ENCODE data around the gene NSMCE3.

NSMCE3 gene

GRCh38 chr15:29269485-29270168 lies at the start of gene NSMCE3:
Gene NSMCE3 (minus strand): TSS chr15:29269822. CDS start chr15:29269705, 117 bp downstream.
- peak; percentile 18 for DNase-seq

DNA sequence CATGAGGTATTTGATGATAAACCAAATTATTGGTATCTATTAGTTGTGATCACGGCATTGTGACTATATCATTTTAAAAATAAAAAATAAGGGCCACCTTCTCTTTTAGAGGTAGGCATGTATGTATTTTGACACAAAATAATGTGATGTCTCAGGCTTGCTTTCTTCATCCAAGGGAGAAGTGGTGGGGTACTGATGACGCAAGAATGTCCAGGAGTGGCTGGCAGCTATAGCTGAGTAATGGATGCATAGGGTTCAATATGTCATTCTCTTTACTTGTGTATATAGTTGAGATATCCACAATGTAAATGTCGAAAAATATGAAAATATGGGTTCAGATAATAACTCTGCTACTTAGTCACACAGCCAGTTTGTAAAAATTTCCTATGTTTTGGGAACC lies 46.8 kb upstream of the NSMCE3 start:
- DNase-seq = no peak

- DNase-seq = no peak
These were observed 42.8 kb upstream of the NSMCE3 start for GRCh38 chr15:29312387-29312786.

- DNase-seq = no peak
These were observed 42.1 kb upstream of the NSMCE3 start for GRCh38 chr15:29311696-29312095.

- DNase-seq = no peak
These were observed 39.5 kb upstream of the NSMCE3 start for GRCh38 chr15:29309139-29309538.

DNA sequence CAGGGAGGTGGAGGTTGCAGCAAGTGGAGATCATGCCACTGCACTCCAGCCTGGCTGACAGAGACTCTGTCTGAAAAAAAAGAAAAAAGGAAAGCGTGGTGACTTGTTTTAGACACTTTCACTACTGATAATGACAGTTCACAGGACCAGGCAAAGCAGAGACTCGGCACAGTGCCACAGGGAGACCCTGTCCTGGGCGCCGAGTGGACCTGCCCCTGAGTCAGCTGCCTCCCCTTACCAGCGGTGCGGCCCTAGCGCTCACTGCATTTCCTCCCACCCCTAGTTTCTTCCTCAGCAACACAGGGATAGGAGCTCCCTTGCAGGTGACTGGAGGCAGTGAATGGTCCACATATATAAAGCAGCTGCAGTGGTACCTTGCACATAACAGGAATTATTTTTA lies 38.7 kb upstream of the NSMCE3 start:
- no peak for DNase-seq

DNA sequence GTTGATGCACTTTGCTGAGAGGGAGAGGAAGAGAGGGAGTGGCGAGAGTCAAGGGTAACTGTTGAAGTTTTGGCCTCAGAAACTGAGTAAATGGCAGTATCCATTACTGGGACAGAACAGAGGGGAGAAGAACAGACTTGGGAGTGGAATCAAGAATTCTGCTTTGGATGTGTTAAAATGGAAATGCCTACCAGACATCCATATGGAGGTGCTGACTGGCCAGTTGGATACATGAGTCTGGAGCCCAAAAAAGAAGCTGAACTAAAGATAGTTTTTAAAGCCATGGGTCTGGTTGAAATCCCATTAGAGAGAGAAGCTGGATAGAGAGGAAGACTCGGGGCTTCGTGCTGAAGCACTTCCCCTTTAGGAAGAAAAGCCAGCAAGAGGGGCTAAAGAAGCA lies 35.9 kb upstream of the NSMCE3 start:
- no peak for DNase-seq

- no peak for DNase-seq
These were observed 33.2 kb upstream of the NSMCE3 start for GRCh38 chr15:29302871-29303270.

DNA sequence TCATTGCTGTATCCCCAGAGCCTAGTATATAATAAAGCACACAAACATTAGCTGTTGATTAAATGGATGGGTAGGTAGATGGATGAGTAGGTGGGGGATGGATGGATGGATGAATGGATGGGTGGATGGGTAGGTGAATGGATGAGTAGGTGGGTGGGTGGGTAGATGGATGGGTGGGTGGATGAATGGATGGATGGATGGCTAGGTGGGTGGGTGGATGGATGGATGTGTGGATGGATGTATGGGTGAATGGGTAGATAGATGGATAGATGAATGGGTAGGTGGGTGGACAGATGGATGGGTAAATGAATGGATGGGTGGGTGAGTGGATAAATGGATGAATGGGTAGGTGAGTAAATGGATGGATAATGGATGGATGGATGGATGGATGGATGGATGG lies 30.2 kb upstream of the NSMCE3 start:
- no peak for DNase-seq

- no peak for DNase-seq
These were observed 29.7 kb upstream of the NSMCE3 start for GRCh38 chr15:29299331-29299730.

DNA sequence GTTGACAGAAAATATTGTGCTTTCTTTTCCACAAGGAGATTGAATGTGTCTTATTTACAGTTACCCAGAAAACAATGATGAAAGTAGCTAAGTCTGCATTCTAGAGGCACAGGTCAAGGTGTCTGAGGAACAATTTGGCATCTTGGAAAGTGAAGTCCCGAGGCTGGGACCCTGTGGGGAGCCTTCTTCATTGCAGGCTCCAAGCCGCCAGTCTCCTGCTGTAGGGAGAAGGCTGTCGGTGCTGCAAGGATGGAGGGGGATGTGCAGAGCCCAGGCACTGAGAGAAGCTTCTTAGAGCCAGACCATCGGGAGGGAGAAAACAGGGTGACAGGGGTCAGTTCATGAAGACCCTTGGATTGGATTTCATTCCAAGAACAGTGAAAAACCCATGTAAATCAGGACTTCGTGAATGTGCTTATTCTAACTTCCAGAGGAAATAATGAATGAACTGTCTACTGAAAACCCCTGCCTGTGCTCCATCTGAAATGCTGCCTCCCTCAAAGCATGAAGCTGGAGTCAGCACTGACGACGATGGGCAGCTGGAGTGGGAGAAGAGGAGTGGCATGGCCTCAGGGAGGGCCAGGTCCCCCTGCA lies 25.2 kb upstream of the NSMCE3 start:
- DNase-seq = no peak

GRCh38 chr15:29291067-29291845 lies 21.6 kb upstream of the NSMCE3 start:
- DNase-seq = no peak

DNA sequence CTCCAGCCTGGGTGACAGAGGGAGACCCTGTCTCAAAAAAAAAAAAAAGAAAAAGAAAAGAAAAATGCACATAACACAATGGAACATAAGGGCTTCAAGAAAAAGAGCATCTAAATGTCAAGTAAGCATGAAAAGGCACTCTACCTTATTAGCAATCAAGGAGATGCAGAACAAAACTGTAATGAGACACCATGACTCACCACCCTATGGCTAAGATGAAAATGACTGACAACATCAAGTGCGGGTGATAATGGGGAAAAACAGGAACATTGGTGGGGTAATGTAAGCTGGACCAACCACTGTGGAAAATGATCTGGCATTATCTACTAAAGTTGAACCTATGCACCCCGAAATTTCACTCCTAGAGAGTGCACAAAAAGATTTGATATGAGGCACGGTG lies 19.6 kb upstream of the NSMCE3 start:
- no peak for DNase-seq

GRCh38 chr15:29285386-29285785 lies 15.8 kb upstream of the NSMCE3 start:
- no peak for DNase-seq

- DNase-seq = no peak
These were observed 13.8 kb upstream of the NSMCE3 start for GRCh38 chr15:29283381-29283780.

- no peak for DNase-seq
These were observed 10.9 kb upstream of the NSMCE3 start for GRCh38 chr15:29280514-29280913.

- no peak for DNase-seq
These were observed 8.9 kb upstream of the NSMCE3 start for GRCh38 chr15:29278436-29279105.

DNA sequence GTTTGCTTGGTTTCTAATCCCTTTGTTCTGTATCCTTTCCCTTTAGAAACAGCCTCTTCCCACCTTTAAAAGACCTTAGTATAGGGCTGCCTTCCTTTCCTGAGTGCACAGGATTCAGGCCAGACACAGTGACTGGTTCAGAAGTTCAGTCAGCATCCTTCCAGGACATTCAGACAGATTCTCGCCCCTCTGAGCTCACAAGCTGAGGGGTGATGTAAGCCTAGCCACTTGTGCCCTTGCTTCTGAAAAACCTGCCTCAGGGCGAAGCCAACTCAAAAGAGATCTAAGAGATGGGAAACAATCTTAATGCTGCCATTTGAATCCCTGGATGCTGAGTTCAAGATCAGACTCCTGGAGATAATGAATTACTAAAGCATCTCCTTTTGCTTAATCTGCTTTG lies 6.7 kb upstream of the NSMCE3 start:
- no peak for DNase-seq

GRCh38 chr15:29275855-29276254 lies 6.2 kb upstream of the NSMCE3 start:
- DNase-seq = no peak

- DNase-seq = no peak
These were observed 5.3 kb upstream of the NSMCE3 start for GRCh38 chr15:29274946-29275345.

GRCh38 chr15:29272219-29272618 lies 2.6 kb upstream of the NSMCE3 start:
- no peak for DNase-seq

GRCh38 chr15:29270976-29271375 lies 1.4 kb upstream of the NSMCE3 start:
- DNase-seq = no peak

- no peak for DNase-seq
These were observed 740 bp upstream of the NSMCE3 start for GRCh38 chr15:29270169-29270955.

Data from NCI-H1694 (cell line).